Medulla oblongata (tissue), 1 donor: ENCODE data around the gene RNF126.

Experiments used
- DNase-seq: peaks from one replicate; pipeline ENCODE4 v3.0.0-alpha.2; 2015; ENCODE audit errors: extremely low spot score

Gene RNF126

GRCh38 chr19:663682-664117, 686 bp upstream of the RNF126 start:
- no peak for DNase-seq

- DNase-seq = no peak
Observed at GRCh38 chr19:662207-662961, 630 bp downstream of the RNF126 start.

GRCh38 chr19:661427-662196, 1.4 kb downstream of the RNF126 start:
- no peak for DNase-seq

GRCh38 chr19:660793-661426, 2.1 kb downstream of the RNF126 start:
- DNase-seq = no peak

- no peak for DNase-seq
Observed at GRCh38 chr19:658916-659839, 3.8 kb downstream of the RNF126 start.

GRCh38 chr19:658059-658839, 4.8 kb downstream of the RNF126 start:
- no peak for DNase-seq

GRCh38 chr19:657611-658010, 5.4 kb downstream of the RNF126 start:
- no peak for DNase-seq

GRCh38 chr19:656751-657559, 6.1 kb downstream of the RNF126 start:
- DNase-seq = no peak

GRCh38 chr19:655691-656090, 7.3 kb downstream of the RNF126 start:
- DNase-seq = no peak

- no peak for DNase-seq
Observed at GRCh38 chr19:653425-653824, 9.6 kb downstream of the RNF126 start.

- no peak for DNase-seq
Observed at GRCh38 chr19:652467-653389, 10.3 kb downstream of the RNF126 start.

- DNase-seq = no peak
Observed at GRCh38 chr19:651991-652390, 11.0 kb downstream of the RNF126 start.

- no peak for DNase-seq
Observed at GRCh38 chr19:651114-651818, 11.7 kb downstream of the RNF126 start.

- no peak for DNase-seq
Observed at GRCh38 chr19:650121-650520, 12.9 kb downstream of the RNF126 start.

GRCh38 chr19:648904-649801, 13.9 kb downstream of the RNF126 start:
- no peak for DNase-seq

GRCh38 chr19:648305-648704, 14.7 kb downstream of the RNF126 start:
- no peak for DNase-seq
